ENCODE data around the gene NCOA1.

Gene NCOA1

GRCh38 chr2:24652265-24653182 lies 161.5 kb downstream of the NCOA1 start:
- TF ChIP-seq CTCF (IDR thresholded peaks at IDR 0.05; ENCODE audit: low read length, missing control alignments): no peak
- no peak for DNase-seq (ENCODE audit: low read depth)
- H3K4me3 ChIP-seq (replicated peaks; ENCODE audit: low read depth, low read length): no peak overlapping the region

GRCh38 chr2:24657818-24658217 lies 166.8 kb downstream of the NCOA1 start:
- no peak for TF ChIP-seq CTCF (IDR thresholded peaks at IDR 0.05; ENCODE audit: low read length, missing control alignments)
- H3K4me3 ChIP-seq (replicated peaks; ENCODE audit: low read depth, low read length): no peak overlapping the region
- no peak for DNase-seq (ENCODE audit: low read depth)

DNA sequence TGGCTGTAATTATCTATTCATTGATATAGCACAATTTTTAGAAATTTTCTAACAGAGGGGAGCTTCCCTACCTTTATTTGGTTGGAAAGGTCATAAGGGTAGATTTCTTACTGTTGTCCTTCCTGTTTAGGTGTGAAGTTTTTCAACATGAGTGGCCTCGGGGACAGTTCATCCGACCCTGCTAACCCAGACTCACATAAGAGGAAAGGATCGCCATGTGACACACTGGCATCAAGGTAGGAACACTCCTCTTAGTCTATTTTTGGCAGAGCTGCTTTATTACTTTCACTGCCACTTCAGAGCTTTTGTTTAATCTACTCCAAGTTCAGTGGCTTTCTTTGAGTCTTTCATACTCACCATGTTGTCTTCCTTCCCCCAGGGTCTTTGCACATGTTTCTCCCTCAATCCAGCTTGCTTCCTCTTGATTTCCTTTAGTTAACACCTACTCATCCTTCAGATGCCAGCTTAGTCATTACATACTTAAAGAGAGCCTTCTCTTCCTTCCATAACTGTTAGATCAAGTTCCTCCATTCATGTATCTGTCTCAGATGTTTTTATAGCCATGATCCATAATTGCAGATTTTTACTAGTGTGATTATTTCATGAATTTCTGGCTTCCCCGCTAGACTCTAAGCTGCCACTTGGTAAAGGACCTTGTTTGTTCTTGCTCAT lies 167.6 kb downstream of the NCOA1 start:
- no peak for DNase-seq (ENCODE audit: low read depth)
- no peak overlapping the region for H3K4me3 ChIP-seq (replicated peaks; ENCODE audit: low read depth, low read length)
- TF ChIP-seq CTCF (IDR thresholded peaks at IDR 0.05; ENCODE audit: low read length, missing control alignments): no peak

- no peak overlapping the region for H3K4me3 ChIP-seq (replicated peaks; ENCODE audit: low read depth, low read length)
- no peak for TF ChIP-seq CTCF (IDR thresholded peaks at IDR 0.05; ENCODE audit: low read length, missing control alignments)
- no peak for DNase-seq (ENCODE audit: low read depth)
Observed at GRCh38 chr2:24659862-24660261, 168.8 kb downstream of the NCOA1 start.

GRCh38 chr2:24667542-24667941 lies 176.5 kb downstream of the NCOA1 start:
- TF ChIP-seq CTCF (IDR thresholded peaks at IDR 0.05; ENCODE audit: low read length, missing control alignments): no peak
- DNase-seq (ENCODE audit: low read depth): no peak
- no peak overlapping the region for H3K4me3 ChIP-seq (replicated peaks; ENCODE audit: low read depth, low read length)

- DNase-seq (ENCODE audit: low read depth): no peak
- H3K4me3 ChIP-seq (replicated peaks; ENCODE audit: low read depth, low read length): no peak overlapping the region
- no peak for TF ChIP-seq CTCF (IDR thresholded peaks at IDR 0.05; ENCODE audit: low read length, missing control alignments)
Observed at GRCh38 chr2:24671230-24671629, 180.2 kb downstream of the NCOA1 start.
